IPS-NIHi11 (cell line): ENCODE measurements around the gene PLCL2.

Experiments used
- DNase-seq: peaks from one replicate; pipeline ENCODE4 v3.0.0; 2012; ENCODE audit warnings: mixed read lengths, low spot score

The PLCL2 gene

GRCh38 chr3:16893618-16894200 is 9.0 kb downstream of the PLCL2 start:
- no peak for DNase-seq

GRCh38 chr3:16896094-16896627 is 11.4 kb downstream of the PLCL2 start:
- no peak for DNase-seq

GRCh38 chr3:16896820-16897219 is 12.1 kb downstream of the PLCL2 start:
- DNase-seq = no peak

- DNase-seq = no peak
Measured at GRCh38 chr3:16897254-16897926, 12.6 kb downstream of the PLCL2 start.

GRCh38 chr3:16898595-16899395 is 14.0 kb downstream of the PLCL2 start:
- no peak for DNase-seq

GRCh38 chr3:16899919-16900318 is 15.2 kb downstream of the PLCL2 start:
- DNase-seq = no peak

GRCh38 chr3:16900779-16901440 is 16.2 kb downstream of the PLCL2 start:
- no peak for DNase-seq

GRCh38 chr3:16904423-16905417 is 20.0 kb downstream of the PLCL2 start:
- no peak for DNase-seq

GRCh38 chr3:16905704-16906103 is 20.9 kb downstream of the PLCL2 start:
- DNase-seq = no peak

GRCh38 chr3:16906682-16907081 is 21.9 kb downstream of the PLCL2 start:
- no peak for DNase-seq

- DNase-seq = no peak
Measured at GRCh38 chr3:16907243-16907642, 22.5 kb downstream of the PLCL2 start.

GRCh38 chr3:16908016-16908807 is 23.5 kb downstream of the PLCL2 start:
- DNase-seq = no peak

- no peak for DNase-seq
Measured at GRCh38 chr3:16908896-16909295, 24.1 kb downstream of the PLCL2 start.

GRCh38 chr3:16909802-16910201 is 25.0 kb downstream of the PLCL2 start:
- no peak for DNase-seq

- no peak for DNase-seq
Measured at GRCh38 chr3:16910207-16910606, 25.5 kb downstream of the PLCL2 start.

GRCh38 chr3:16911916-16912315 is 27.2 kb downstream of the PLCL2 start:
- DNase-seq = no peak

GRCh38 chr3:16912400-16913263 is 27.9 kb downstream of the PLCL2 start:
- DNase-seq = no peak

- no peak for DNase-seq
Measured at GRCh38 chr3:16913264-16913580, 28.5 kb downstream of the PLCL2 start.

- DNase-seq = no peak
Measured at GRCh38 chr3:16916840-16917239, 32.1 kb downstream of the PLCL2 start.
